ENCODE data around the gene RIPK1.
"Not testable (repeated sequence)": the region's sequence is repeated elsewhere in the genome, so short reads cannot be mapped to it uniquely, and the experiment has no call there.

Gene RIPK1

DNA sequence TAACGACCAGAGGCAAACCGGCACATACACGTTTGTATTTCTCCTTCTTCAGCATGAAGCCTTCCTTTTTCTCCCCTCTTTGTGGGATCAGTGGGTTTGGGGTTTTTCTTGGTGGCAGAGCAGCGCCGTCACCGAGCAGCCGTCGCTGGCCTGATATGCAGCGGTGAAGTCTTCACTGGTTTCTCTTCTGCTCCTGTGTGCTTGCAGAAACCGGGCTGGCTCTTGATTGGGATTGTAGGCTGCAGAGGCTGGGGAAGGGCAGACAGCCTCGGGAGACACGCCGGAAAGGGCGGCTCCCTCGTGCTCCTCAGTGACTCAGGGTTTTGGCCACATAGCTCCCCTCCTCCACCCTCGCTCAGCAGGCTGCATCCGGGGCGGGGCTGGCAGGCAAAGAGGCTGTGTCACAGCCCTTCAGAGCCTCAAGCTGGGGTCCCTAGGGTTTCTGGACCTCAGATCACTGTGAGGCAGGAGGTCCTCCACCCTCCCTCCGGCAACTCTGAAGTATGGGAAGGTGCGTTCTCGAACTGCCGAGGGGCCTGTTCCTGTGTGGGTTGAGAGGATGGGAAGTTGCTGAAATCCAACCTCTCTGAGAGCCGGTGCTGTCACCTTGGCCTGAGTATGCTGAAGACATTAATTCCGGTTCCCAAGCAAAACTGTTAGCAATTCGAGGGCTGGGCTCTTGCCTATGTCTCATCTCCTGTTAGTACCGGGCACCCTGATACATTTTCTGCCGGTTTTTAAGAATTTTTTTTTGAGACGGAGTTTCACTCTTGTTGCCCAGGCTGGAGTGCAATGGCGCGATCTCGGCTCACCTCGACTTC is 44.4 kb upstream of the RIPK1 start:
- TF ChIP-seq, protein P1, sequence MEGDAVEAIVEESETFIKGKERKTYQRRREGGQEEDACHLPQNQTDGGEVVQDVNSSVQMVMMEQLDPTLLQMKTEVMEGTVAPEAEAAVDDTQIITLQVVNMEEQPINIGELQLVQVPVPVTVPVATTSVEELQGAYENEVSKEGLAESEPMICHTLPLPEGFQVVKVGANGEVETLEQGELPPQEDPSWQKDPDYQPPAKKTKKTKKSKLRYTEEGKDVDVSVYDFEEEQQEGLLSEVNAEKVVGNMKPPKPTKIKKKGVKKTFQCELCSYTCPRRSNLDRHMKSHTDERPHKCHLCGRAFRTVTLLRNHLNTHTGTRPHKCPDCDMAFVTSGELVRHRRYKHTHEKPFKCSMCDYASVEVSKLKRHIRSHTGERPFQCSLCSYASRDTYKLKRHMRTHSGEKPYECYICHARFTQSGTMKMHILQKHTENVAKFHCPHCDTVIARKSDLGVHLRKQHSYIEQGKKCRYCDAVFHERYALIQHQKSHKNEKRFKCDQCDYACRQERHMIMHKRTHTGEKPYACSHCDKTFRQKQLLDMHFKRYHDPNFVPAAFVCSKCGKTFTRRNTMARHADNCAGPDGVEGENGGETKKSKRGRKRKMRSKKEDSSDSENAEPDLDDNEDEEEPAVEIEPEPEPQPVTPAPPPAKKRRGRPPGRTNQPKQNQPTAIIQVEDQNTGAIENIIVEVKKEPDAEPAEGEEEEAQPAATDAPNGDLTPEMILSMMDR (IDR thresholded peaks at IDR 0.05) = no peak
- Histone ChIP-seq H3K4me1 (peaks cover 8 to 30% (median 16%) of the 10 kb centered on the region in 4 donors), H3K27ac (peak overlapping the region; percentile 88)

DNA sequence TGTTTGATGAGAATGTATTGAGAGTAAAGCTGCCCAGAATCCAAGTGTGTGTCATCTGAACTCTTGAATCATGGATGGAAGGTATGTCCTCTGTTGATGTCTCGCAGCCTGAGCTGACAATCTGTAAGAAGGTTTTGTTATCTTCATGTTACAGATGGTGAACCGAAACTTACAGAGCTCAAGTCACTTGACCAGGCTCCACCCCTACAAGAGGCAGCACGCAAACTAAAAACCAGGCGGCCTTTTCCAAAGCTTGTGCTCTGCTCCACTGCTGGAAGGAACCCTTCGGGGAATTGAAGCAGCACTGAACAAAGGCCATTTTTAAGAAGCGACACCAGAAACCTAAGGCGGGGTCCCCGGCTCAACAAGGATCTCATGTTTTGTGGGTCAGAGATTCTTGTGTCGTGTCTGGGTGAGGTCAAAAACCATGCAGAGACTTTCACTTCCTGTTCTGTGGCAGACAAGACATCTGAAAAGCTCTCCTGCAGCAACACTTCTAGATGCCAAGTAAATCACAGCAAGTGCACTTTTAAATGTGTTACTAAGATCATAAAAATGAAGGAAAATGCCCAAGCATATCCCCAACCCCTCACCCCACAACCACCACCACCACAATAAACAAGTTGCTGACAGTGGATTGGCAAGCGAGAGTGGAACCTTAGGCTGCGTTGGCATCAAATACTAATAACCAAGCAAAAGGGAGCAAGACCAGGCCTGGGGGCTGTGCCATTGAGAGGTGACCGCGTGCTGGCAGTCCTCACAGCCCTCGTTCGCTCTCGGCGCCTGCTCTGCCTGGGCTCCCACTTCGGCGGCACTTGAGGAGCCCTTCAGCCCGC is 41.3 kb upstream of the RIPK1 start:
- Histone ChIP-seq H3K4me3 (no peak overlapping the region), H3K27me3 (no peaks in the 10 kb centered on the region), H3K27ac (no peak overlapping the region), H3K36me3 (no peaks in the 10 kb centered on the region), H3K4me1 (peaks cover 8 to 30% (median 16%) of the 10 kb centered on the region in 4 donors), H3K9me3 (no peaks in the 10 kb centered on the region)
- peak in 1 of 2 donors; percentile 34 for DNase-seq
- intact Hi-C loops (cut with DNase I; ENCODE audit: low total_unique reads) = no loop called here
- TF ChIP-seq, protein P1 (IDR thresholded peaks at IDR 0.05) = no peak

More for the DNA sequence above, 44.4 kb upstream of the RIPK1 start:
- peak; percentile 97 for DNase-seq
- intact Hi-C loops (cut with DNase I; ENCODE audit: low total_unique reads) = no loop called here
- Histone ChIP-seq H3K4me3 (peak overlapping the region; percentile 51 to 62), H3K36me3 (peaks cover 0 to 17% (median 17%) of the 10 kb centered on the region in 3 donors), H3K27me3 (no peaks in the 10 kb centered on the region), H3K9me3 (no peaks in the 10 kb centered on the region)

DNA sequence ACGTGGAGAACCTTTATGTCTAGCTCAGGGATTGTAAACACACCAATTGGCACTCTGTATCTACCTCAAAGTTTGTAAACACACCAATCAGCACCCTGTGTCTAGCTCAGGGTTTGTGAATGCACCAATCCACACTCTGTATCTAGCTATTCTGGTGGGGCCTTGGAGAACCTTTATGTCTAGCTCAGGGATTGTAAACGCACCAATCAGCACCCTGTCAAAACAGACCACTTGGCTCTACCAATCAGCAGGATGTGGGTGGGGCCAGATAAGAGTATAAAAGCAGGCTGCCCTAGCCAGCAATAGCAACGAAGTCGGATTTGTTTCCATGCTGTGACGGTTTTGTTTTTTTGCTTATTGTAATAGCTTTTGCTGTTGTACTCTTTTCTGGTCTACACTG is 40.1 kb upstream of the RIPK1 start:
- intact Hi-C loops (cut with DNase I; ENCODE audit: low total_unique reads); DNase-seq; H3K27me3 ChIP-seq; H3K9me3 ChIP-seq; H3K4me3 ChIP-seq; H3K27ac ChIP-seq; H3K36me3 ChIP-seq: not testable (repeated sequence)
- peaks cover 8 to 20% (median 11%) of the 10 kb centered on the region in 4 donors for H3K4me1 ChIP-seq

DNA sequence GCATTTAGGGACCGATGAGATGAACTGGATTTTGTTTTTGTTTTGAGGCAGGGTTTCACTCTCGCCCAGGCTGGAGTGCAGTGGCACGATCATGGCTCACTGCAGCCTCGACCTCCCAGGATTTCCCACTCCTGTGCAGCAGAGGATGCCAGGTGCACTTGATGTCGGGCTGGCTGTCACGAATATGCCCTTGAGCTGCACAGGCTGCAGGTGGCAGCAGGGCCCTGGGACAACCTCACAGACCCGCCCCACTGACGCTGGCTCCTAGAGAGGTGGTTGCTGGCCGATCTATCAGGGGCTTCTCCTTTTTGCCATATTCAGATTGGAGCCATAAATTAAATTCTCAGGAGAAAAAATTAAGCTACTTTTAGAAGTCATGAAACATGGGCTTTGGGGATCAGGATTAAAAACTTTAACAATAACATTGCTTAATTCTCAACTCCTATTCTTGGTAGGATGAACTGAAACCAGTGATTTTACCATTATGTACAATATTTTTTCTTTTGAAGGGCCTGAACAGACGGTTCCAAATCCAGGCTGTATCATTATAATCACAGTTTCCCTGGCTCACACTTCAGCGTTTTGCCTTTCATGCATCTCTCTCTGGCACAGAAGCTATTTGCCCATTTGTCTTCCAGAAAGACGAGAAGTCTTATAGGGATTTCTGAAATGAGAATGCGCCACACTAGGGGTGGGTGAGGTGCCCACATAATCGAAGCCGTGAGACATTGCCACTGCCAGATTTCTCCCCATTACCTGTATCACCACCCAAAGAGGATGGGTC is 36.2 kb upstream of the RIPK1 start:
- no peak for DNase-seq
- no peaks in the 10 kb centered on the region for H3K36me3 ChIP-seq
- no peaks in the 10 kb centered on the region for H3K9me3 ChIP-seq
- no peaks in the 10 kb centered on the region for H3K4me1 ChIP-seq
- H3K27ac ChIP-seq = no peak overlapping the region
- intact Hi-C loops (cut with DNase I; ENCODE audit: low total_unique reads) = no loop called here
- H3K27me3 ChIP-seq = no peaks in the 10 kb centered on the region
- TF ChIP-seq, protein P1 (IDR thresholded peaks at IDR 0.05) = no peak
- no peak overlapping the region for H3K4me3 ChIP-seq

DNA sequence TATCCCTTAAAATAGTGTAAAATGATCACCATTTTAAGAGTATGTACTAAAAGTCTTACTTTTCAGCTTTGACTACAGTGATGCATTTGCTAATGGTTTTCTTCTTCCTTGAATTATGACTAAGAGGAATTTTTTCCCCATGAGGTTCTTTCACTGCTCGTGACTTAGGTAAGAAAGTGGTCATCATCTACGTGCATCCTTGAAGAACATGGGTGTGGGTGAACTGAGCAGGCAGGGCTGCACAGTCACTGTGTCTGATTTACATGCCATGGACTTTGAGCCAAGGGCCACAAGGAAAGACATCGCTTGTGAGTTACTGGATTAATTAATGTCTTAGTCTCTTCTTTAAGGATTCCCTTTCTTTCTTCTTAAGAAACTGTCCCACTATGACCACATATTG is 35.3 kb upstream of the RIPK1 start:
- Histone ChIP-seq H3K4me1 (no peaks in the 10 kb centered on the region), H3K36me3 (no peaks in the 10 kb centered on the region), H3K4me3 (no peak overlapping the region), H3K9me3 (no peaks in the 10 kb centered on the region), H3K27me3 (no peaks in the 10 kb centered on the region), H3K27ac (no peak overlapping the region)
- TF ChIP-seq, protein P1 (IDR thresholded peaks at IDR 0.05) = no peak
- no peak for DNase-seq
- intact Hi-C loops (cut with DNase I; ENCODE audit: low total_unique reads) = no loop called here

Data from tibial artery (tissue), 4 donors.